ENCODE measurements around the gene WBP2. TPM values are rescaled to one million over a fixed set of nuclear protein-coding genes. Genes with fewer than 3 reads are reported as not detected.
A peak's percentile ranks its signal among the peaks of the same experiment; 100 is the strongest.

WBP2 gene
- total RNA-seq, 1 experiment from 2014 or later: 132 TPM

GRCh38 chr17:75819116-75819515, 36.0 kb downstream of the WBP2 start:
- ChIA-PET RAD21 (ENCODE audit: low non-redundant PET in 1 of 2, low total read pairs in 2 of 2, uncharacterized antibody in 2 of 2, unreplicated experiment in 2 of 2) (no interaction called here), POLR2A (interaction anchor here (0.6 to 1.4 kb wide), 2 partner anchors 36 to 39 kb away, joined by 3 to 5 read pairs; no protein-coding TSS in a partner anchor), CTCF (no interaction called here)
- Histone ChIP-seq H3K4me1 (ENCODE audit: control insufficient read depth in 1 of 2, insufficient read depth in 2 of 2, low read length in 2 of 2) (peaks cover 0 to 5% of the 10 kb centered on the region in 2 experiments; a peak in 1 of 4 replicates), H2AFZ (ENCODE audit: low read depth, low read length, poor library complexity, severe bottlenecking) (no peak overlapping the region), H3K27ac (ENCODE audit: low read depth, low read length) (no peak overlapping the region), H3K79me2 (ENCODE audit: insufficient read depth, low read length) (no peaks in the 10 kb centered on the region), H3K27me3 (ENCODE audit: insufficient read depth, low read length) (no peaks in the 10 kb centered on the region), H3K4me2 (ENCODE audit: low read length) (no peak overlapping the region), H4K20me1 (ENCODE audit: insufficient read depth) (no peaks in the 10 kb centered on the region), H3K4me3 (replicated peaks in 1 of 2; ENCODE audit: low read depth in 1 of 2, low read length in 2 of 2) (no peak overlapping the region), H3K36me3 (ENCODE audit: control insufficient read depth in 1 of 2, insufficient read depth in 2 of 2, low read length in 2 of 2) (peaks cover 18 to 35% of the 10 kb centered on the region in 2 experiments; a peak in 3 of 4 replicates), H3K9me2 (ENCODE audit: insufficient read depth) (no peaks in the 10 kb centered on the region), H3K9me3 (ENCODE audit: control insufficient read depth in 1 of 2, insufficient read depth in 1 of 2, low read depth in 1 of 2, low read length in 2 of 2) (no peaks in the 10 kb centered on the region), H3K9ac (ENCODE audit: low read length) (no peak overlapping the region)
- TF ChIP-seq POLR2A (IDR thresholded peaks at IDR 0.05; ENCODE audit: borderline replicate concordance, extremely low read depth, insufficient read depth, insufficient read length) (no peak), RAD21 (IDR thresholded peaks at IDR 0.05; ENCODE audit: low read depth) (peak; percentile 52), FOSL1 (IDR thresholded peaks at IDR 0.05; ENCODE audit: low read depth) (no peak), ZBTB33 (IDR thresholded peaks at IDR 0.05; ENCODE audit: extremely low read depth, insufficient replicate concordance, low read length) (no peak)
- TF ChIP-seq, protein P1, sequence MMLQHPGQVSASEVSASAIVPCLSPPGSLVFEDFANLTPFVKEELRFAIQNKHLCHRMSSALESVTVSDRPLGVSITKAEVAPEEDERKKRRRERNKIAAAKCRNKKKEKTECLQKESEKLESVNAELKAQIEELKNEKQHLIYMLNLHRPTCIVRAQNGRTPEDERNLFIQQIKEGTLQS (IDR thresholded peaks at IDR 0.05): no peak
- TF ChIP-seq, protein P2, sequence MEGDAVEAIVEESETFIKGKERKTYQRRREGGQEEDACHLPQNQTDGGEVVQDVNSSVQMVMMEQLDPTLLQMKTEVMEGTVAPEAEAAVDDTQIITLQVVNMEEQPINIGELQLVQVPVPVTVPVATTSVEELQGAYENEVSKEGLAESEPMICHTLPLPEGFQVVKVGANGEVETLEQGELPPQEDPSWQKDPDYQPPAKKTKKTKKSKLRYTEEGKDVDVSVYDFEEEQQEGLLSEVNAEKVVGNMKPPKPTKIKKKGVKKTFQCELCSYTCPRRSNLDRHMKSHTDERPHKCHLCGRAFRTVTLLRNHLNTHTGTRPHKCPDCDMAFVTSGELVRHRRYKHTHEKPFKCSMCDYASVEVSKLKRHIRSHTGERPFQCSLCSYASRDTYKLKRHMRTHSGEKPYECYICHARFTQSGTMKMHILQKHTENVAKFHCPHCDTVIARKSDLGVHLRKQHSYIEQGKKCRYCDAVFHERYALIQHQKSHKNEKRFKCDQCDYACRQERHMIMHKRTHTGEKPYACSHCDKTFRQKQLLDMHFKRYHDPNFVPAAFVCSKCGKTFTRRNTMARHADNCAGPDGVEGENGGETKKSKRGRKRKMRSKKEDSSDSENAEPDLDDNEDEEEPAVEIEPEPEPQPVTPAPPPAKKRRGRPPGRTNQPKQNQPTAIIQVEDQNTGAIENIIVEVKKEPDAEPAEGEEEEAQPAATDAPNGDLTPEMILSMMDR (IDR thresholded peaks at IDR 0.05 in 2 of 3, conservative IDR thresholded peaks at IDR 0.05 in 1 of 3; ENCODE audit: borderline replicate concordance in 1 of 3, insufficient read depth in 1 of 3, low read depth in 2 of 3, low read length in 2 of 3): 0 out of 6 replicates have a peak, but pooled peaks of 1 of the 3 experiments have one; percentile 15
- no peak for DNase-seq (ENCODE audit: low read depth, low spot score)
- intact Hi-C loops (cut with micrococcal nuclease): no loop called here
- BruUV-seq (replicated peaks): no TSS peak
- ATAC-seq: peak; percentile 59

Data from HCT116 (cell line).